Measurements from ENCODE around the gene PSPN. TPM values are rescaled to one million over a fixed set of nuclear protein-coding genes. Genes with fewer than 3 reads are reported as not detected.
A peak's percentile ranks its signal among the peaks of the same experiment; 100 is the strongest.

PSPN gene
- 1 to 10 TPM; 1.5 to 3.3 (median 2.3) TPM for polyA plus RNA-seq (ENCODE audit: insufficient read length in 4 of 4)

GRCh38 chr19:6375411-6376010 is at the start of gene PSPN:
Gene PSPN (minus strand): TSS chr19:6375933. CDS start chr19:6375849, 84 bp downstream.
- DNase-seq (ENCODE audit: low read depth in 4 of 4, low spot score in 3 of 4): no peak

GRCh38 chr19:6424939-6425731 is 49.4 kb upstream of the PSPN start:
- peak; percentile 100 for DNase-seq (ENCODE audit: low read depth in 4 of 4, low spot score in 3 of 4)

GRCh38 chr19:6424195-6424938 is 48.6 kb upstream of the PSPN start, which contains the start of gene KHSRP:
Gene KHSRP (minus strand): TSS chr19:6424811. CDS start chr19:6424701, 110 bp downstream.
- DNase-seq (ENCODE audit: low read depth in 4 of 4, low spot score in 3 of 4): no peak

GRCh38 chr19:6423499-6424194 is 47.9 kb upstream of the PSPN start:
- no peak for DNase-seq (ENCODE audit: low read depth in 4 of 4, low spot score in 3 of 4)

- no peak for DNase-seq (ENCODE audit: low read depth in 4 of 4, low spot score in 3 of 4)
These were observed 45.6 kb upstream of the PSPN start for GRCh38 chr19:6421075-6422014.

GRCh38 chr19:6418562-6418932 is 42.8 kb upstream of the PSPN start:
- no peak for DNase-seq (ENCODE audit: low read depth in 4 of 4, low spot score in 3 of 4)

- DNase-seq (ENCODE audit: low read depth in 4 of 4, low spot score in 3 of 4): no peak
These were observed 42.2 kb upstream of the PSPN start for GRCh38 chr19:6417713-6418561.

GRCh38 chr19:6416658-6417405 is 41.1 kb upstream of the PSPN start:
- DNase-seq (ENCODE audit: low read depth in 4 of 4, low spot score in 3 of 4): no peak

- no peak for DNase-seq (ENCODE audit: low read depth in 4 of 4, low spot score in 3 of 4)
These were observed 40.0 kb upstream of the PSPN start for GRCh38 chr19:6415591-6416190.

- no peak for DNase-seq (ENCODE audit: low read depth in 4 of 4, low spot score in 3 of 4)
These were observed 39.3 kb upstream of the PSPN start for GRCh38 chr19:6414793-6415590.

- no peak for DNase-seq (ENCODE audit: low read depth in 4 of 4, low spot score in 3 of 4)
These were observed 38.2 kb upstream of the PSPN start for GRCh38 chr19:6413721-6414643.

- no peak for DNase-seq (ENCODE audit: low read depth in 4 of 4, low spot score in 3 of 4)
These were observed 37.6 kb upstream of the PSPN start for GRCh38 chr19:6413291-6413690.

GRCh38 chr19:6412447-6413091 is 36.8 kb upstream of the PSPN start:
- no peak for DNase-seq (ENCODE audit: low read depth in 4 of 4, low spot score in 3 of 4)

GRCh38 chr19:6412061-6412446 is 36.3 kb upstream of the PSPN start:
- DNase-seq (ENCODE audit: low read depth in 4 of 4, low spot score in 3 of 4): no peak

- DNase-seq (ENCODE audit: low read depth in 4 of 4, low spot score in 3 of 4): no peak
These were observed 33.6 kb upstream of the PSPN start for GRCh38 chr19:6409346-6409745.

Data from left renal pelvis (tissue), 4 donors.